ENCODE results near the gene LBHD2. TPM values are rescaled to one million over a fixed set of nuclear protein-coding genes. Genes with fewer than 3 reads are reported as not detected.

LBHD2 gene
- total and polyA plus RNA-seq, 2 of the 13 experiments (the other 11 are each of a cell fraction or from before 2014, with no cell fraction given) = 0.67 to 1.00 TPM

GRCh38 chr14:103094406-103095209 is 10.6 kb downstream of the LBHD2 start, which contains the start of gene EXOC3L4 (continued):
- TF ChIP-seq TERF1 (CRISPR knock-in tag; IDR thresholded peaks at IDR 0.05) = no peak
- TF ChIP-seq DDIT3 (CRISPR knock-in tag; IDR thresholded peaks at IDR 0.05) = no peak
- no peak for TF ChIP-seq ATF2 (CRISPR knock-in tag; IDR thresholded peaks at IDR 0.05)
- no peak for TF ChIP-seq ZFP36 (IDR thresholded peaks at IDR 0.05; ENCODE audit: borderline replicate concordance, low read depth, low read length, partially characterized antibody)
- TF ChIP-seq ZBTB42 (CRISPR knock-in tag; IDR thresholded peaks at IDR 0.05) = peak; percentile 80; the same call in 1 of the 2 replicates
- TF ChIP-seq ZNF776 (CRISPR knock-in tag; IDR thresholded peaks at IDR 0.05) = peak; percentile 27; the same call in 1 of the 2 replicates
- TF ChIP-seq GABPA (IDR thresholded peaks at IDR 0.05; ENCODE audit: low read depth, low read length) = no peak
- TF ChIP-seq GABPA (CRISPR knock-in tag; IDR thresholded peaks at IDR 0.05; ENCODE audit: low read depth) = peak; percentile 77
- peak; percentile 32; the same call in 1 of the 2 replicates for TF ChIP-seq NFKB2 (CRISPR knock-in tag; IDR thresholded peaks at IDR 0.05; ENCODE audit: borderline replicate concordance)
- no peak for TF ChIP-seq KLF11 (CRISPR knock-in tag; IDR thresholded peaks at IDR 0.05)
- peak; percentile 11; the same call in 1 of the 2 replicates for TF ChIP-seq DMAP1 (CRISPR knock-in tag; IDR thresholded peaks at IDR 0.05)
- TF ChIP-seq ZNF850 (CRISPR knock-in tag; conservative IDR thresholded peaks at IDR 0.05) = 0 out of 2 replicates have a peak, but pooled peaks have one; percentile 52
- TF ChIP-seq CBFB (CRISPR knock-in tag; IDR thresholded peaks at IDR 0.05) = no peak
- TF ChIP-seq ZNF232 (CRISPR knock-in tag; IDR thresholded peaks at IDR 0.05; ENCODE audit: borderline replicate concordance) = peak; percentile 70; the same call in 1 of the 2 replicates
- TF ChIP-seq HDAC6 (IDR thresholded peaks at IDR 0.05; ENCODE audit: low read depth, low read length) = no peak
- peak; percentile 76 for TF ChIP-seq HNF4G (IDR thresholded peaks at IDR 0.05; ENCODE audit: borderline replicate concordance, low read depth, low read length)
- no peak; the same call in 1 of the 2 replicates for TF ChIP-seq HNF4G (CRISPR knock-in tag; IDR thresholded peaks at IDR 0.05; ENCODE audit: borderline replicate concordance, low read depth)
- TF ChIP-seq CCDC6 (CRISPR knock-in tag; IDR thresholded peaks at IDR 0.05) = 0 out of 2 replicates have a peak, but pooled peaks have one; percentile 39
- 0 out of 2 replicates have a peak, but pooled peaks have one; percentile 60 for TF ChIP-seq KLF12 (CRISPR knock-in tag; IDR thresholded peaks at IDR 0.05; ENCODE audit: borderline replicate concordance)
- no peak for TF ChIP-seq ZBTB33 (CRISPR knock-in tag; IDR thresholded peaks at IDR 0.05)
- no peak for TF ChIP-seq REL (CRISPR knock-in tag; conservative IDR thresholded peaks at IDR 0.05)
- TF ChIP-seq ZMYM3 (CRISPR knock-in tag; IDR thresholded peaks at IDR 0.05) = peak; percentile 20; the same call in 1 of the 2 replicates
- TF ChIP-seq CCAR2 (optimal IDR thresholded peaks at IDR 0.05; ENCODE audit: low read depth, low read length) = no peak
- TF ChIP-seq TP53 (CRISPR knock-in tag; conservative IDR thresholded peaks at IDR 0.05) = no peak
